Pancreas (tissue), 10 donors: ENCODE measurements around the gene TFF3. TPM values are rescaled to one million over a fixed set of nuclear protein-coding genes. Genes with fewer than 3 reads are reported as not detected.

Source experiments
- ATAC-seq, 4 donors: fragments of 200-7000 bp; cut with Tn5 transposase; one replicate each; pipeline versions ENCODE4 v1.8.0 to v1.9.1; 2020; ENCODE audit warnings: mild to moderate bottlenecking in 4 of 4, moderate library complexity in 4 of 4
- DNase-seq, 6 donors: peaks; one replicate each; pipeline ENCODE4 v3.0.0-alpha.2; 2020
- FAIRE-seq: peaks from 2 replicates; lab custom pipeline; 2012; peaks lifted over from hg19 to GRCh38; lab: Jason Lieb, UNC
- H3K27ac ChIP-seq, 4 donors: fragments of 200-600 bp; sonication (generic); 1 replicate in 3 of 4; 2 replicates in 1 of 4; pipeline versions ENCODE4 v1.5.0 to v1.8.0; 2020
- H3K27me3 ChIP-seq, 4 donors: fragments of 200-600 bp; one replicate each; pipeline ENCODE4 v1.8.0; 2021
- H3K36me3 ChIP-seq, 3 donors: fragments of 200-600 bp; sonication (generic) in 1 of 3; one replicate each; pipeline versions ENCODE4 v1.5.0 to v1.8.0; 2020 to 2021
- H3K4me1 ChIP-seq, 3 donors: fragments of 200-600 bp; one replicate each; pipeline ENCODE4 v1.8.0; 2021
- H3K4me3 ChIP-seq, 4 donors: fragments of 200-600 bp; sonication (generic) in 2 of 4; one replicate each; pipeline versions ENCODE4 v1.5.0 to v1.8.0; 2020 to 2021
- H3K9me3 ChIP-seq, 4 donors: fragments of 200-600 bp; one replicate each; pipeline ENCODE4 v1.8.0; 2021
- WGBS, 2 donors: extraction: QIAGEN DNeasy Blood & Tissue Kit; methylation state at CpG; one replicate each; pipeline ENCODE4 v1.1.7; 2013; 5-methylcytosine and 5-hydroxymethylcytosine counted together
- intact Hi-C, 3 donors: fragments of 100-400 bp; cut with DNase I; formaldehyde crosslinking; loops; one replicate each; pipeline versions ENCODE4 v1.11.1 to v1.14.2; 2022
- polyA plus RNA-seq, 2 donors: library from polyadenylated mRNA; stranded (reverse); fragments of 200-250 nt; gene quantifications; one replicate each; pipeline ENCODE4 v1.2.3, GENCODE V29; 2013
- total RNA-seq, 6 donors: library from RNA; stranded (reverse); fragmentation: NEBNext Ultra II Directional in 4 of 6; extraction: Animal tissue kit (Norgen Biotek cat#: 25700) in 4 of 6; gene quantifications; one replicate each; pipeline versions ENCODE4 v1.2.1 to v1.2.4, GENCODE V29; 2021 to 2023
- TF ChIP-seq, protein P1 (sequence below), 4 donors: fragments of 200-600 bp; sonication (generic) in 3 of 4; IDR thresholded peaks; one replicate each; pipeline versions ENCODE4 v1.5.0 to v1.8.0; 2021; ENCODE audit warnings: antibody characterized with exemption in 4 of 4
- donor health status: healthy with polysubstance abuse.
- donor health status: DM: no; HTN: no; CAD: no; lungs with moderate emphysema.
- donor health status: DM: no; HTN: no; CAD: no.
- donor health status: control.
- donor health status: control.
- donor health status: Bipolar disorder and iron deficiency.
- donor health status: DM: yes; HTN: yes; CAD: no.
- donor health status: DM: no; HTN: no; CAD: no.
- donor health status: DM: no; HTN: no; CAD: no.
- donor health status: DM: yes; HTN: yes; CAD: no.

The TFF3 gene
- total and polyA plus RNA-seq, 8 donors, result 5.9 to 51.9 (median 11.3) TPM

DNA sequence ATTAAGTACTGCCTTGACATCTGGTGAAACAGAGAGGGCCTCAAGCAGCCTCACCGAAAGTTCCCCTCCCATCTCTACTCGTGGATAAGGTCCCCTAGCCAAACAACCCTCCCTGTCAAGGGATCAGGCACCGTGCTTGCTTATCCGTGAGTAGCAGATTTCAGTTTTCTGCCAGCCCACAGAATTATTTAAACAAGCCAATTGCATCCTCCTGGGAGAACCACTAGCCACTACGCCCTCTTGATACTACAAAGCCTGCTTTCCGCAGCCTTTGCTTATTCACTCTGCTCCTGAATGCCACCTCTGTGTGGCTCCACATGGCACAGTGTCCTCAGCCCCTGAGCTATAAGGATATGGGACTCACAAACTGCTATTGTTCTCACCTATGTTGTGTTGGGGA is 41.4 kb upstream of the TFF3 start:
- TF ChIP-seq, protein P1, sequence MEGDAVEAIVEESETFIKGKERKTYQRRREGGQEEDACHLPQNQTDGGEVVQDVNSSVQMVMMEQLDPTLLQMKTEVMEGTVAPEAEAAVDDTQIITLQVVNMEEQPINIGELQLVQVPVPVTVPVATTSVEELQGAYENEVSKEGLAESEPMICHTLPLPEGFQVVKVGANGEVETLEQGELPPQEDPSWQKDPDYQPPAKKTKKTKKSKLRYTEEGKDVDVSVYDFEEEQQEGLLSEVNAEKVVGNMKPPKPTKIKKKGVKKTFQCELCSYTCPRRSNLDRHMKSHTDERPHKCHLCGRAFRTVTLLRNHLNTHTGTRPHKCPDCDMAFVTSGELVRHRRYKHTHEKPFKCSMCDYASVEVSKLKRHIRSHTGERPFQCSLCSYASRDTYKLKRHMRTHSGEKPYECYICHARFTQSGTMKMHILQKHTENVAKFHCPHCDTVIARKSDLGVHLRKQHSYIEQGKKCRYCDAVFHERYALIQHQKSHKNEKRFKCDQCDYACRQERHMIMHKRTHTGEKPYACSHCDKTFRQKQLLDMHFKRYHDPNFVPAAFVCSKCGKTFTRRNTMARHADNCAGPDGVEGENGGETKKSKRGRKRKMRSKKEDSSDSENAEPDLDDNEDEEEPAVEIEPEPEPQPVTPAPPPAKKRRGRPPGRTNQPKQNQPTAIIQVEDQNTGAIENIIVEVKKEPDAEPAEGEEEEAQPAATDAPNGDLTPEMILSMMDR (IDR thresholded peaks at IDR 0.05), result no peak
- no peak overlapping the region for H3K27ac ChIP-seq
- H3K9me3 ChIP-seq, result no peaks in the 10 kb centered on the region
- H3K36me3 ChIP-seq, result no peaks in the 10 kb centered on the region
- H3K4me1 ChIP-seq, result no peaks in the 10 kb centered on the region
- no peak for ATAC-seq
- WGBS, 2 donors, result 38 to 53% methylated on average over 6 of the region's 6 CpGs
- no peaks in the 10 kb centered on the region for H3K27me3 ChIP-seq
- intact Hi-C loops, result no loop called here
- no peak for FAIRE-seq
- H3K4me3 ChIP-seq, result no peak overlapping the region
- no peak for DNase-seq

DNA sequence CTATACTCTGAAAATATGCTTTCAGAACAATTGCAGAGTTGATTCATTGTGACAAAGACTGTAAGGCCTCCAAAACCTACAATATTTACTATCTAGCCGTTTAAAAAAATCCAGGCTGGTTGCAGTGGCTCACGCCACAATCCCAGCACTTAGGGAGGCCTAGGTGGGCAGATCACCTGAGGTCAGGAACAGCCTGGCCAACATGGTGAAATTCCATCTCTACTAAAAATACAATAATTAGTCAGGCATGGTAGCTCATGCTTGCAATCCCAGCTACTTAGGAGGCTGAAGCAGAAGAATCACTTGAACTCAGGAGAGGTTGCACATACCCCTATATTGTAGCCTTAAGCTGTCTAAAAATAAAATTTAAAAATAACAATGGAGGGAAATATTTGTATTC is 40.8 kb upstream of the TFF3 start:
- WGBS, 2 donors, result 71 to 82% methylated on average over 2 of the region's 2 CpGs
- H3K9me3 ChIP-seq, result no peaks in the 10 kb centered on the region
- no peak overlapping the region for H3K4me3 ChIP-seq
- no peak overlapping the region for H3K27ac ChIP-seq
- FAIRE-seq, result no peak
- no peaks in the 10 kb centered on the region for H3K36me3 ChIP-seq
- no peaks in the 10 kb centered on the region for H3K4me1 ChIP-seq
- no peak for DNase-seq
- TF ChIP-seq, protein P1 (IDR thresholded peaks at IDR 0.05), result no peak
- ATAC-seq, result no peak
- intact Hi-C loops, result no loop called here
- H3K27me3 ChIP-seq, result no peaks in the 10 kb centered on the region

DNA sequence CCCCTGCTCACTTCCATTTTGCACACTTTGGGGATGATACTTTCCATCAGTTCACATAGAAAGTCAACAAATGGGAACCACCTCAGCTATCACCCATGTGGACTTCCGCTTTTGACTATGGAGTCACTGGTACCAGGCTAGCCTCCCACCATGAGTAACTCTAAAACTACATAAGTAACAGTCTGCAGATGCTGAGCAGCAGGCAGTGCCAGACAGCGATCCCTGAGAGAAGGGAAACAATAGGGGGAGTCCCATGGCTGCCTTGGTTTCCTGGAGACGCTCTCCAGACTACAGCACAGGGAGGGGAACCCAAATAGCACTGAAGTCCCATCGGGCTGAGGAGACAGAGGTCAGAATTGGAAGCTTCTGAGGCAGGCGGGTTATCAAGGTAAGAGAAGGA is 38.4 kb upstream of the TFF3 start:
- H3K9me3 ChIP-seq, result no peaks in the 10 kb centered on the region
- FAIRE-seq (no peak), ATAC-seq (no peak), DNase-seq (no peak)
- TF ChIP-seq, protein P1 (IDR thresholded peaks at IDR 0.05), result no peak
- no peak overlapping the region for H3K4me3 ChIP-seq
- H3K27me3 ChIP-seq, result no peaks in the 10 kb centered on the region
- H3K36me3 ChIP-seq, result no peaks in the 10 kb centered on the region
- WGBS, 2 donors, result 82 to 90% methylated on average over 5 of the region's 5 CpGs
- intact Hi-C loops, result no loop called here
- H3K4me1 ChIP-seq, result no peaks in the 10 kb centered on the region
- no peak overlapping the region for H3K27ac ChIP-seq

DNA sequence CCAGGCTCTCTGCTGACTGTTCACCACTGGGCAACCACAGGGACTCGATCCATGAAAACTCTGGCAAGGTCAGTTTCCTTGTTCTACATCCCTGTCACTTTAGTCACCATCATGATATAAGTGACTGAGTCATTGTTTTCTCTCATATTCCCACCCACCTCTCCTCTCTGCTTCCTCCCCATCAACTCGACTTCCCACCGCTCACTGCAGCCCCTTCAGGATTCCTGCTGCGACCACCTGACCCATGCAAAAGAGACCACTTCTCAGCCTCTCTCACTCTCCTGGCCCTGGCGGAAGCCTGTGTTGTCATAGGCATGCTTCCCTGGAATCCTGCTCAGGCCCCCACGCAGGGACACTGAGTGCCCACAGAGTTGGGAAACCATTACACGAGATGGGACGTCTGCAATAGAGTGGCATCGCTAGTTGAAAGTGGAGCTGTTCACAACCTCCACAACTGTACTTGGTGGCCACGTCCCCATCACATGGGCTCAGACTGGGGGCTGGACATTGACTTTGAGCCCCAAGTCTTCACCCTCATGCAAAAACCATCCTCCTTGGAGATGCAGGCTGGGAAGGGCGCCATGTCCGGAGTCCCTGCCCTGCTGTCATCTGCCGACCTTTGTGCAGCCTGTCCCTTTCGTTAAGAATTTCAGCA is 37.4 kb upstream of the TFF3 start:
- H3K36me3 ChIP-seq, result no peaks in the 10 kb centered on the region
- no peak for FAIRE-seq
- DNase-seq, result no peak
- H3K4me3 ChIP-seq, result no peak overlapping the region
- TF ChIP-seq, protein P1 (IDR thresholded peaks at IDR 0.05), result no peak
- no peak for ATAC-seq
- H3K27ac ChIP-seq, result no peak overlapping the region
- H3K4me1 ChIP-seq, result no peaks in the 10 kb centered on the region
- H3K9me3 ChIP-seq, result no peaks in the 10 kb centered on the region
- intact Hi-C loops, result no loop called here
- 75 to 84% methylated on average over 14 of the region's 14 CpGs for WGBS, 2 donors
- no peaks in the 10 kb centered on the region for H3K27me3 ChIP-seq

DNA sequence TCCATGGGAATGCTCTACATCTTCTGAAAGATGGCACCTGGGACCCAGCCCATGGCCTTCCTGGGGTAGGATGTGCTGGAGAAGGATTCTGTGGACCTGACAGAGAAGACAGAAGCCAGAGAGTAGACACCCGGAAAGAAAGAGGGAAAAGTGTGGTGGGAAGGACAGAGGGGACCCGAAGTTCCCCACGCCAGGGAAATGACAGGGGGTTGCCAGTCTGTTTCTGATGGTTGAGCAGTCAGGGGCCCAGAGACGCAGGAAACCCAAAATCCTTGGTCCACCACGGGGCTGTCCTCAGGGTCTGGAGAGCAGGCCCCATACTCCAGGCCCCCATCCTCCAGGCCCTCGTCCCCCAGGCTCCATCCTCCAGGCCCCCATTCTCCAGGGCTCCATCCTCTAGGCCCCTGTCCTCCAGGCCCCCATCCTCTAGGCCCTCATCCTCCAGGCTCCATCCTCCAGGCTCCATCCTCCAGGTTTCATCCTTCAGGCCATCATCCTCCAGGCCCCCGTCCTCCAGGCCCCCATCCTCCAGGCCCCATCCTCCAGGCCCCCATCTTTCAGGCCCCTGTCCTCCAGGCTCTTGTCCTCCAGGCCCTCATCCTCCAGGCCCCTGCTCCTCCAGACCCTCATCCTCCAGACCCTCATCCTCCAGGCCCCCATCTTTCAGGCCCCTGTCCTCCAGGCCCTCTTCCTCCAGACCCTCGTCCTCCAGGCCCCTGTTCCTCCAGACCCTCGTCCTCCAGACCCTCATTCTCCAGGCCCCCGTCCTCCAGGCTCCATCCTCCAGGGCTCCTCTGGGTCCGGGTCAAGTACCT is 36.6 kb upstream of the TFF3 start:
- ATAC-seq, result no peak
- no peaks in the 10 kb centered on the region for H3K9me3 ChIP-seq
- 66 to 74% methylated on average over 11 of the region's 11 CpGs for WGBS, 2 donors
- DNase-seq, result peak in 1 of 6 donors; percentile 5
- H3K4me1 ChIP-seq, result no peaks in the 10 kb centered on the region
- no peak for FAIRE-seq
- intact Hi-C loops, result no loop called here
- H3K36me3 ChIP-seq, result no peaks in the 10 kb centered on the region
- TF ChIP-seq, protein P1 (IDR thresholded peaks at IDR 0.05), result no peak
- H3K27ac ChIP-seq, result no peak overlapping the region
- H3K27me3 ChIP-seq, result no peaks in the 10 kb centered on the region
- H3K4me3 ChIP-seq, result no peak overlapping the region
